ENCODE measurements around the gene PREX1.

Gene PREX1

GRCh38 chr20:48597521-48598302, 230.1 kb downstream of the PREX1 start:
- no peak for DNase-seq (ENCODE audit: low read depth in 1 of 2, low spot score in 1 of 2)

- no peak for DNase-seq (ENCODE audit: low read depth in 1 of 2, low spot score in 1 of 2)
Measured at GRCh38 chr20:48596334-48596898, 231.4 kb downstream of the PREX1 start.

GRCh38 chr20:48595495-48596333, 232.1 kb downstream of the PREX1 start:
- no peak for DNase-seq (ENCODE audit: low read depth in 1 of 2, low spot score in 1 of 2)

GRCh38 chr20:48594533-48594932, 233.3 kb downstream of the PREX1 start:
- DNase-seq (ENCODE audit: low read depth in 1 of 2, low spot score in 1 of 2): no peak

GRCh38 chr20:48592107-48592940, 235.5 kb downstream of the PREX1 start:
- DNase-seq (ENCODE audit: low read depth in 1 of 2, low spot score in 1 of 2): no peak

- DNase-seq (ENCODE audit: low read depth in 1 of 2, low spot score in 1 of 2): no peak
Measured at GRCh38 chr20:48586730-48587129, 241.1 kb downstream of the PREX1 start.

- no peak for DNase-seq (ENCODE audit: low read depth in 1 of 2, low spot score in 1 of 2)
Measured at GRCh38 chr20:48585061-48585870, 242.5 kb downstream of the PREX1 start.

GRCh38 chr20:48584391-48585060, 243.3 kb downstream of the PREX1 start:
- no peak for DNase-seq (ENCODE audit: low read depth in 1 of 2, low spot score in 1 of 2)

- DNase-seq (ENCODE audit: low read depth in 1 of 2, low spot score in 1 of 2): no peak
Measured at GRCh38 chr20:48583801-48584200, 244.0 kb downstream of the PREX1 start.

GRCh38 chr20:48583171-48583570, 244.6 kb downstream of the PREX1 start:
- DNase-seq (ENCODE audit: low read depth in 1 of 2, low spot score in 1 of 2): no peak

GRCh38 chr20:48582673-48582985, 245.2 kb downstream of the PREX1 start:
- no peak for DNase-seq (ENCODE audit: low read depth in 1 of 2, low spot score in 1 of 2)

- no peak for DNase-seq (ENCODE audit: low read depth in 1 of 2, low spot score in 1 of 2)
Measured at GRCh38 chr20:48581167-48581566, 246.6 kb downstream of the PREX1 start.

GRCh38 chr20:48578397-48579098, 249.3 kb downstream of the PREX1 start:
- no peak for DNase-seq (ENCODE audit: low read depth in 1 of 2, low spot score in 1 of 2)

GRCh38 chr20:48577557-48577956, 250.2 kb downstream of the PREX1 start:
- DNase-seq (ENCODE audit: low read depth in 1 of 2, low spot score in 1 of 2): no peak

- DNase-seq (ENCODE audit: low read depth in 1 of 2, low spot score in 1 of 2): no peak
Measured at GRCh38 chr20:48574383-48574782, 253.4 kb downstream of the PREX1 start.
